Left renal pelvis (tissue), 4 donors: ENCODE data around the gene RAB26. TPM values are rescaled to one million over a fixed set of nuclear protein-coding genes. Genes with fewer than 3 reads are reported as not detected.

Experiments
- DNase-seq, 4 donors: peaks; one replicate each; pipeline ENCODE4 v3.0.0-alpha.2; 2013; ENCODE audit warnings: low read depth in 4 of 4, low spot score in 3 of 4
- polyA plus RNA-seq, 4 donors: library from polyadenylated mRNA; unstranded; fragments of 120-200 nt; gene quantifications; one replicate each; pipeline ENCODE4 v1.2.1, GENCODE V29; 2013; ENCODE audit not compliant: insufficient read length in 4 of 4

The RAB26 gene
- polyA plus RNA-seq, 4 donors: 1.9 to 4.0 (median 2.4) TPM

DNA sequence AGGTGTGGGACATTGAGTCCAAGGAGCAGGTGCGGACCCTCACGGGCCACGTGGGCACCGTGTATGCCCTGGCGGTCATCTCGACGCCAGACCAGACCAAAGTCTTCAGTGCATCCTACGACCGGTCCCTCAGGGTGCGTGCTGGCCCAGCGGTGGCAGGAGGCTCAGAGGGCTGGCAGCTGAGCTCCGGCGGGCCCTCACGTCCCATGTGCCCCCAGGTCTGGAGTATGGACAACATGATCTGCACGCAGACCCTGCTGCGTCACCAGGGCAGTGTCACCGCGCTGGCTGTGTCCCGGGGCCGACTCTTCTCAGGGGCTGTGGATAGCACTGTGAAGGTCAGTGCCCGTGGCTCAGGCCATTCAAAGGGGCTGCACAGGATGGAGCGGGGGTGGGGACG is 27.6 kb downstream of the RAB26 start:
- no peak for DNase-seq

DNA sequence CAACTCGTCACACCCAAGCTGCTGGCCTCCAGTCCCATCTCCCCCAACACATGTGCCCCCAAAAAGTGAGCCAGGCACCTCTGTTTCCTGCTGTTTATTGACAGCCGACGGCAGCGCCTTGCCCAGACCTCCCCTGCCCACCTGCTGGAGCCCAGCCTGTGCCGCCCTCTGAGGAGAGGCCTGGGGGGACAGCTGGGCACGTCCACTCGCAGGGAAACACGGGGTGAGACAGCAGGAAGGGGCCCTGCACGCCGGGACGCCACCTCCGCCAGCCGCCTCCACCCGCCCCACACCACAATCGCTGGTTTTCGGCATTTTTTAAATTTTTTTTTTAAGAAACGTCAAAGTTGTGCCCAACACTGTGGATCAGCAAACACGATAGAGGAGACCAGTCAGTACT is 28.7 kb downstream of the RAB26 start:
- no peak for DNase-seq

DNA sequence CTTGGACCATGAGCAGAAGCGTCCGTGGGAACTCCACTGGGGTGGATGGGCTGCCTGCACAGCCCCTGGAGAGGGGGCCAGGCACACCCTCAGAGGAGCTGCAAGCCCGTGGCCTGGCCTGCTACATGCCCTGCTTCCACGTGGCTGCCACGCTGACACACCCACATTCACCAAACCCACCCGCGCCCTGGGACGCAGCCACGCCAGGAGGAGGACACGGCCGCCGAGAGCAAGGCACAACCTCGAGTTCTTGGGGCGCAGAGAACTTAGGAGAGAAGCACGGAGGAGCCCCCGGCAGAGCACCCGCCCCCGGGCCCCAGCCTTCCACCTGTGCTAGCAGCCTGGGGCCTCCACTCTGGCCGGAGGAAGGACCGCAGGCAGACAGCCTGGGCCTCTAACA is 29.1 kb downstream of the RAB26 start:
- DNase-seq: no peak

- DNase-seq: no peak
Observed at GRCh38 chr16:2178321-2179106, 30.1 kb downstream of the RAB26 start.

DNA sequence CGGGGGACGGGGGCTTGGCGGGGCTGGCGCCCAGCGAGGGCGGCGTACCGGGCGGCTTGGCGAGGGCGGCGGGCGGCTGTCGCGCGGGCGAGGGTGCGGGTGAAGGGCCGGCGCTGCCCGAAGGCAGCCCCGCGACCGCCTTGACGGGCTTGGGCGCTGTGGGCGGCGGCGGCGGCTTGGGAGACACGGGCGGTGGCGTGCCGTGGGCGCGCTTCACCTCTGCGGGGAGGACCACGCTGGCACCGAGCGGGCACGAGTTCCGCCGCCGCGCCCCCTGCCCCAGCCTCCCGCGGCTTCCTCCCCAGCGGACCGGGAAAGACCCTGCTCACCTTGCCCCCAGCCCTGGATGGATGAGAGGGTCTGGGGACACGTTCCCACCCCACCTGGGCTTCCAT is 30.7 kb downstream of the RAB26 start:
- no peak for DNase-seq

DNA sequence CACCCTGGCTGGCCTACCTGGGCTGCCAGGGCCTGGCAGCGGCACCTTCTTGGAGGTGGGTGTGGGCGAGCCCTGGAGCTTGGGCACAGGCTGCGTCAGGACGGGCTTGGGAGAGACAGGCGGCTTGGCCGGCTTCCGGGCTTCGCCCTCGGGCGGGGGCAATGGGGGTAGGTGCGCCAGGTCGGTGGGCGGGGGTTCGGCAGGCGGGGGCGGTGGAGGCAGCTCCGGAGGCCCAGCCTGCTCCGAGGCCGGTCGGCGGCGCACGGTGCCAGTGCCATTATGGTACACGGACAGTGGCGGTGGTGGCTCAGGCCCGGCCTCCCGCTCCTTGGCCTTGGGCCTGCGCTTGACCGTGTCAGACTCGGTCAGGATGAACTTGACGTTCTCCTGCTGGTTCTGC is 31.2 kb downstream of the RAB26 start:
- no peak for DNase-seq

GRCh38 chr16:2180461-2180860 is 32.0 kb downstream of the RAB26 start:
- no peak for DNase-seq

GRCh38 chr16:2180962-2181923 is 32.8 kb downstream of the RAB26 start:
- DNase-seq: no peak

GRCh38 chr16:2181952-2182351 is 33.5 kb downstream of the RAB26 start:
- no peak for DNase-seq

- no peak for DNase-seq
Observed at GRCh38 chr16:2183671-2184070, 35.2 kb downstream of the RAB26 start.

- no peak for DNase-seq
Observed at GRCh38 chr16:2184346-2184745, 35.9 kb downstream of the RAB26 start.

- no peak for DNase-seq
Observed at GRCh38 chr16:2184962-2185361, 36.5 kb downstream of the RAB26 start.

DNA sequence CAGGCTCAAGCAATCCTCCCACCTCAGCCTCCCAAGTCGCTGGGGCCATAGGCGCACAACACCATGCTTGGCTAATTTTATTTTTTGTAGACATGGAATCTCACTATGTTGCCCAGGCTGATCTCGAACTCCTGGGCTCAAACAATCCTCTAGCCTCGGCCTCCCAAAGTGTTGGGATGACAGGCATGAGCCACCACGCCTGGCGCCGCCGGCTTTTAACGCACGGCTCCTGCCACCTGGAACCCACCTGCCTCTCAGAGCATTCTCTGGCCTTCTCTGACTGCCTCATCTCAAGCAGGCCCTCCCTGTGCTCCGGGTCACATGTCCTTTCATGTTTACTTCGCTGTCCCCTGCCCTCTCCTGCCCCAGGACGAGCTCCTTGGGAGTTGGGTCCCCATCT is 37.6 kb downstream of the RAB26 start:
- DNase-seq: no peak

- no peak for DNase-seq
Observed at GRCh38 chr16:2186505-2186904, 38.1 kb downstream of the RAB26 start.

DNA sequence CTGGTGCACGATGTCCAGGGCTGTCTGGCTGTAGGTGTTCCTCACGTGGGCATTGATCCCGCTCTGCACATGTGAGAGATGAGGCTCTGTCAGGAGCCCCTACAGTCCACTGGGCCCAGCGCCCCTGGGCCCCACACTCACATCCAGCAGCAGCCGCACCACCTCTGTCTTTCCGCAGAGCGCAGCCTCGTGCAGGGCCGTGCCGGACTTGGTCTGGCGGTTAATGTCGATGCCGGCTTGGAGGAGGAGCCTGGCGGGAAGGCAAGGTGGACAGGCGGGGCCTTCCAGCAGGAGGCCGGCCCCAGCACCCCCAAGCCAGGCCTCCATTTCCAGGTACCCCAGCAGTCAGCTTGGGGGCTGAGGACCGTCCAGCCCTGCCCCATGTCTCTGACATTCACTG is 38.8 kb downstream of the RAB26 start:
- DNase-seq: no peak

DNA sequence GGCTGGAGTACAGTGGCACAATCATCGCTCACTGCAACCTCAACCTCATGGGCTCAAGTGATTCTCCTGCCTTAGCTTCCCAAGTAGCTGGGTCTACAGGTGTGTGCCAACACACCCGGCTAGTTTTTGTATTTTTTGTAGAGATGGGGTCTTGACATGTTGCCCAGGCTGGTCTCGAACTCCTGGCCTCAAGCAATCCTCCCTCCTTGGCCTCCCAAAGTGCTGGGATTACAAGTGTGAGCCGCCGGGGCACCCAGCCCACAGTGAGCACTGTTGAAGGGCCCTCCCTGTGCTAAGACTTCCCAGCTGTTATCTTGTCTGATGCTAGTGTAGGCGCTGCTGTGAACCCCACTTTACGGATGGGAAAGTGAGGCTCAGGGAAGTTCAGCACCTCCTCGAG is 40.0 kb downstream of the RAB26 start:
- no peak for DNase-seq

GRCh38 chr16:2189252-2189893 is 40.9 kb downstream of the RAB26 start:
- no peak for DNase-seq

GRCh38 chr16:2190002-2190658 is 41.7 kb downstream of the RAB26 start:
- no peak for DNase-seq

DNA sequence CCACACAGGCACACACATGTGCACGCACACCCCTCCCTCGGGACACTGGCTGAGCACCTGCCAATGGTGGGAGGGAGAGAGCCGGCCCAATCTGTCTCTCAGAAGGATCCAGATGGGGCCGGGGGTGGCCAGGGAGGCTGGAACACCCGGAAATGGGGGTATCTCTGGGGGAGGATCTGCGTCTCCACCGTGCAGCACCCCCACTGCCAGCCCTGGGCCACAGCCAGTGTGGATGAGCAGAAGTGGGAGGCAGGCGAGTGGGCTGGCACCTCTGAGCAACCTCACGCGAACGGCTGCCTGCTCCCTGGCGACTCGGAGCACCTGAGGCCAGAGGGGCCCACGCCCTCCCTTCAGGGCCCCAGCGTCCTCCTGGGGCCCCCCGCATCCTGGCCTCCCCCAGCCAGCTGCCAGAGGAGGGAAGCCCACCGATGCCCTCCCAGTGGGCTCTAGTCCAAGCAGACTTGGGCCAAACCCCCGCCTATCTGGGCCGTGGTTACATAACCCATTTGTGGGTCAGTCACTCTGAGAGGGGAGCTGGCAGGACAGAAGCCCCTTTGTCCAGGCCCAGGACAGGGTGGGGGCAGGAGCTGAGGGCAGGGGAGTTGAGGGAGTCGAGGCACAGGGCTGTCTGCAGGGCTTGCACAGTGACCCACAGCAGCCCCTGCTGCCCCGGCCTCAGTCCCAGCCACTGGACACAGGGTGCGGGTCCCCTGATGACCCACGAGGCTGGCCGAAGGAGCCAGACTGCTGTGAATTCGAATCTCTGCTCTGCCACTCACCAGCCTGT is 42.4 kb downstream of the RAB26 start:
- DNase-seq: no peak

DNA sequence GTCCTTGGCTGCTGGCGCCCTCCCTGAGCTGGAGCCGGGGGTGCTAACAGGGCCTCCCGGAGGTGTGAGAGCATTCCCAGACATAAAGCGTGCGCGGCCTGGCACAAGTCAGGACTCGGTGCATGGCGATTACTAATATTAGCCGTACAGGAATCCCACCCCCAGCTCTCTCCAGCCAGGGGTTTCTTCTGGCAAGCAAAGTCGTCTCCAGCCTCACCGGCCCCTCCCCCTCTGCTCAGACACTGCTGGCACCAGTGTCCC is 43.0 kb downstream of the RAB26 start:
- DNase-seq: no peak
